K562 (cell line): ENCODE measurements around the gene CLSTN2. TPM values are rescaled to one million over a fixed set of nuclear protein-coding genes. Genes with fewer than 3 reads are reported as not detected.

ENCODE experiments used
- ATAC-seq: fragments of 200-7000 bp; cut with Tn5 transposase; 3 replicates; pipeline ENCODE4 v1.9.1; 2020; ENCODE audit warnings: moderate library complexity
- BruUV-seq: library from RNA; stranded (reverse); fragments of 400-500 nt; replicated peaks from 2 replicates; lab custom pipeline; 2021; lab: Mats Ljungman, UMichigan
- CTCF ChIA-PET: fragments of 300-600 bp; formaldehyde crosslinking; extraction: SDS; loops from one replicate; lab custom pipeline; 2021; ENCODE audit warnings: low intra/inter-chr PET ratio; lab: Yijun Ruan, JAX
- POLR2A ChIA-PET: fragments of 300-600, 350-650 bp; sonication (Branson Sonifier 250); formaldehyde crosslinking; extraction: SDS; loops from one replicate; lab custom pipeline; 2021; ENCODE audit warnings: antibody characterized with exemption, inconsistent platforms; lab: Yijun Ruan, JAX
- DNase-seq, 4 experiments: peaks; one replicate each; pipeline versions ENCODE4 v3.0.0 to v3.0.0-alpha.2; 2011 to 2018; ENCODE audit warnings: low spot score in 3 of 4, mixed read lengths in 3 of 4; ENCODE audit errors: extremely low read depth in 1 of 4
- FAIRE-seq: peaks from 2 replicates; lab custom pipeline; 2011; peaks lifted over from hg19 to GRCh38; lab: Jason Lieb, UNC
- H2AFZ ChIP-seq: 2 replicates; pipeline ENCODE4 v1.6.0; 2011; ENCODE audit warnings: low read depth, low read length, control low read depth, inconsistent platforms
- H3K27ac ChIP-seq: fragments of 200-600 bp; 3 replicates; pipeline ENCODE4 v1.8.0; 2011; ENCODE audit warnings: low read depth, mild to moderate bottlenecking, control low read depth, inconsistent platforms, low read length, moderate library complexity, mixed read lengths; ENCODE audit errors: extremely low read depth
- H3K27me3 ChIP-seq, 2 experiments: fragments of 300-600 bp in 1 of 2; 2 replicates in 1 of 2; 3 replicates in 1 of 2; pipeline versions ENCODE4 v1.6.0 to v1.8.0; 2011; ENCODE audit warnings: inconsistent platforms in 2 of 2, low read length in 2 of 2, mild to moderate bottlenecking in 1 of 2, mixed read lengths in 1 of 2, moderate library complexity in 1 of 2; ENCODE audit not compliant: control insufficient read depth in 2 of 2, insufficient read depth in 2 of 2
- H3K36me3 ChIP-seq: fragments of 300-600 bp; 3 replicates; pipeline ENCODE4 v1.8.0; 2011; ENCODE audit warnings: mild to moderate bottlenecking, low read length, inconsistent platforms; ENCODE audit not compliant: control insufficient read depth, insufficient read depth
- H3K4me1 ChIP-seq, 2 experiments: fragments of 200-600 bp in 1 of 2; replicated peaks in 1 of 2; 2 replicates in 1 of 2; 3 replicates in 1 of 2; pipeline versions ENCODE4 v1.5.1 to v1.8.0; 2011; ENCODE audit warnings: inconsistent platforms in 2 of 2, low read length in 2 of 2, mild to moderate bottlenecking in 1 of 2, mixed read lengths in 1 of 2, moderate library complexity in 1 of 2; ENCODE audit not compliant: control insufficient read depth in 2 of 2, insufficient read depth in 2 of 2
- H3K4me2 ChIP-seq: 2 replicates; pipeline ENCODE4 v1.6.1; 2011; ENCODE audit warnings: low read length, control low read depth, inconsistent platforms, mixed read lengths; ENCODE audit not compliant: insufficient read depth
- H3K4me3 ChIP-seq: fragments of 200-600 bp; sonication (generic), shearing (Covaris generic); 2 replicates; pipeline ENCODE4 v1.5.1; 2016; ENCODE audit warnings: control low read depth, inconsistent platforms
- H3K79me2 ChIP-seq: fragments of 200-600 bp; 3 replicates; pipeline ENCODE4 v1.8.0; 2011; ENCODE audit warnings: low read length, inconsistent platforms; ENCODE audit not compliant: control insufficient read depth, insufficient read depth
- H3K9ac ChIP-seq, 2 experiments: 2 replicates each; pipeline versions ENCODE4 v1.6.0 to v1.6.1; 2011; ENCODE audit warnings: low read depth in 2 of 2, low read length in 2 of 2, control low read depth in 1 of 2, inconsistent platforms in 1 of 2, mild to moderate bottlenecking in 1 of 2, mixed read lengths in 1 of 2; ENCODE audit not compliant: insufficient read depth in 1 of 2
- H3K9me1 ChIP-seq: one replicate; pipeline ENCODE4 v1.6.0; 2011; ENCODE audit warnings: inconsistent platforms, mild to moderate bottlenecking, low read length, moderate library complexity; ENCODE audit not compliant: control insufficient read depth, insufficient read depth
- H3K9me3 ChIP-seq: replicated peaks from 2 replicates; pipeline ENCODE4 v1.5.1; 2011; ENCODE audit warnings: low read depth, low read length, inconsistent platforms; ENCODE audit not compliant: control insufficient read depth, insufficient read depth
- H4K20me1 ChIP-seq: replicated peaks from 2 replicates; pipeline ENCODE4 v1.6.1; 2011; ENCODE audit warnings: low read length, inconsistent platforms, mixed read lengths; ENCODE audit not compliant: control insufficient read depth, insufficient read depth
- ARID2 ChIP-seq: fragments of 450-650 bp; IDR thresholded peaks from 2 replicates; pipeline ENCODE4 v1.6.1; 2017; ENCODE audit warnings: antibody characterized with exemption, mild to moderate bottlenecking
- CEBPB ChIP-seq: fragments of 450-650 bp; IDR thresholded peaks from 2 replicates; pipeline ENCODE4 v1.6.1; 2016; ENCODE audit warnings: missing genetic modification characterization, missing compliant biosample characterization
- EP300 ChIP-seq: IDR thresholded peaks from 2 replicates; pipeline ENCODE4 v1.6.1; 2012; ENCODE audit warnings: low read length, improper control_type of control experiment
- FIP1L1 ChIP-seq: fragments of 200-400 bp; formaldehyde crosslinking; IDR thresholded peaks from 2 replicates; pipeline ENCODE4 v1.6.1; 2018; ENCODE audit warnings: mild to moderate bottlenecking, low read depth, low read length; ENCODE audit not compliant: poor library complexity, severe bottlenecking
- HEY1 ChIP-seq: fragments of 250-450 bp; sonication (Bioruptor Pico); IDR thresholded peaks from 2 replicates; pipeline ENCODE4 v1.5.0; 2020; ENCODE audit warnings: mild to moderate bottlenecking, moderate library complexity, borderline replicate concordance
- IFI16 ChIP-seq: fragments of 250-450 bp; sonication (Bioruptor Pico); IDR thresholded peaks from 2 replicates; pipeline ENCODE4 v2.1.2; 2022; ENCODE audit warnings: mild to moderate bottlenecking, inconsistent platforms
- JUNB ChIP-seq: fragments of 450-650 bp; formaldehyde crosslinking; conservative IDR thresholded peaks from 2 replicates; pipeline ENCODE4 v1.4.0; 2020; ENCODE audit warnings: mild to moderate bottlenecking
- KAT7 ChIP-seq: sonication (generic); formaldehyde crosslinking; IDR thresholded peaks from 2 replicates; pipeline ENCODE4 v1.8.0; 2022; ENCODE audit warnings: missing genetic modification reagents, mild to moderate bottlenecking, borderline replicate concordance
- OTX1 ChIP-seq: fragments of 450-650 bp; formaldehyde crosslinking; IDR thresholded peaks from 2 replicates; pipeline ENCODE4 v1.4.0; 2022; ENCODE audit warnings: mild to moderate bottlenecking
- PRMT5 ChIP-seq: sonication (generic); formaldehyde crosslinking; IDR thresholded peaks from 2 replicates; pipeline ENCODE4 v1.5.0; 2020; ENCODE audit warnings: missing genetic modification reagents
- PTBP1 ChIP-seq: fragments of 200-400 bp; formaldehyde crosslinking; IDR thresholded peaks from 2 replicates; pipeline ENCODE4 v1.6.1; 2017; ENCODE audit warnings: low read depth, low read length
- SNIP1 ChIP-seq: fragments of 450-650 bp; IDR thresholded peaks from 2 replicates; pipeline ENCODE4 v1.7.1; 2017; ENCODE audit warnings: low read depth, mild to moderate bottlenecking
- ZKSCAN8 ChIP-seq: fragments of 200-800 bp; sonication (Bioruptor generic); IDR thresholded peaks from 2 replicates; pipeline ENCODE4 v1.6.1; 2016; ENCODE audit warnings: missing genetic modification characterization, missing compliant biosample characterization
- WGBS: fragments of 100-300 bp; shearing (Covaris generic); methylation state at CpG from one replicate; pipeline ENCODE4 v1.1.6; 2016; ENCODE audit warnings: low coverage, mixed read lengths; ENCODE audit not compliant: insufficient coverage; ENCODE audit errors: missing lambda C conversion rate; 5-methylcytosine and 5-hydroxymethylcytosine counted together
- in situ Hi-C: fragments of 300-500 bp; cut with MboI; formaldehyde crosslinking; loops from 4 replicates; pipeline ENCODE4 v1.15.0; 2018; ENCODE audit warnings: inconsistent platforms, mixed read lengths
- intact Hi-C: fragments of 100-400 bp; cut with micrococcal nuclease; formaldehyde crosslinking; loops from 2 replicates; pipeline ENCODE4 v1.14.2; 2022
- polyA plus RNA-seq, 8 experiments: library from polyadenylated mRNA; depleted of rRNA in 4 of 8; stranded (reverse) in 5 of 8; unstranded in 3 of 8; fragments of >200 nt; fragmentation: Nextera tagmentation in 2 of 8; fragmentation: Illumina TruSeq in 1 of 8; extraction: Ambion mirVana in 2 of 8; extraction: Trizol in 1 of 8; gene quantifications; 2 replicates each; pipeline versions ENCODE4 v1.2.1 to v1.2.3, GENCODE V29; 2011 to 2014; ENCODE audit warnings: inconsistent platforms in 1 of 8, missing spikeins in 1 of 8
- total RNA-seq, 7 experiments: library from RNA; depleted of rRNA in 6 of 7; stranded (reverse); fragments of >200 nt in 6 of 7; fragmentation: Illumina TruSeq in 2 of 7; extraction: Trizol in 2 of 7; gene quantifications; 2 replicates each; pipeline versions ENCODE4 v1.2.1 to v1.2.3, GENCODE V29; 2011 to 2021; ENCODE audit warnings: low replicate concordance in 1 of 7
- TF ChIP-seq, protein P1 (sequence below): IDR thresholded peaks from 2 replicates; pipeline ENCODE4 v1.6.1; 2012; ENCODE audit warnings: low read depth, low read length, improper control_type of control experiment, borderline replicate concordance
- TF ChIP-seq, protein P2 (sequence below): sonication (generic); formaldehyde crosslinking; IDR thresholded peaks from 2 replicates; pipeline ENCODE4 v1.8.0; 2022; ENCODE audit warnings: mild to moderate bottlenecking, missing genetic modification reagents, borderline replicate concordance
- TF ChIP-seq, protein P3 (sequence below): sonication (generic); formaldehyde crosslinking; IDR thresholded peaks from 2 replicates; pipeline ENCODE4 v1.4.0; 2020; ENCODE audit warnings: mild to moderate bottlenecking, missing genetic modification reagents
- TF ChIP-seq, protein P4 (sequence below): sonication (generic); formaldehyde crosslinking; IDR thresholded peaks from 2 replicates; pipeline ENCODE4 v1.8.0; 2022; ENCODE audit warnings: mild to moderate bottlenecking, missing genetic modification reagents

The CLSTN2 gene
- total and polyA plus RNA-seq, 9 of the 15 experiments (the other 6 are each of a cell fraction or from before 2014, with no cell fraction given), result 0.02 to 0.04 (median 0.04) TPM; not detected in 6

DNA sequence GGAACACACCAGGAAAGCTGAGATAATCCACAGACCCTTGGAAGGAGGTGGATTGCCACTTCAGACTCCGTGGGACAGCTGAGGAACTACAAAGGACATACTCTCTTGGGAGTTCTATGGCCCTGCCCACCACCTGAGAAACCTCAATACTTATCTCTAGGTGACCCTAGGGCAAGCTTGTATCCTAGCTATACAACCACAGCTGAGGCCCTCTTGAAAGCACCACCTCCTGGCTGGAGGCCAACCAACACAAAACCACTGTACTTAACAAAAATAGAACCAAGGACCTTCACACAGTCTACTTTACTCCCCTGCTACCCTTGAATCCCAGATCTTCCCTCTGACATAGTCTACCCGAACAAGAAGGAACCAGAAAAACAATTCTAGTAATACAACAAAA lies 682.1 kb downstream of the CLSTN2 start:
- no peak overlapping the region for H3K27ac ChIP-seq
- no peaks in the 10 kb centered on the region for H3K9me3 ChIP-seq
- TF ChIP-seq, protein P1, sequence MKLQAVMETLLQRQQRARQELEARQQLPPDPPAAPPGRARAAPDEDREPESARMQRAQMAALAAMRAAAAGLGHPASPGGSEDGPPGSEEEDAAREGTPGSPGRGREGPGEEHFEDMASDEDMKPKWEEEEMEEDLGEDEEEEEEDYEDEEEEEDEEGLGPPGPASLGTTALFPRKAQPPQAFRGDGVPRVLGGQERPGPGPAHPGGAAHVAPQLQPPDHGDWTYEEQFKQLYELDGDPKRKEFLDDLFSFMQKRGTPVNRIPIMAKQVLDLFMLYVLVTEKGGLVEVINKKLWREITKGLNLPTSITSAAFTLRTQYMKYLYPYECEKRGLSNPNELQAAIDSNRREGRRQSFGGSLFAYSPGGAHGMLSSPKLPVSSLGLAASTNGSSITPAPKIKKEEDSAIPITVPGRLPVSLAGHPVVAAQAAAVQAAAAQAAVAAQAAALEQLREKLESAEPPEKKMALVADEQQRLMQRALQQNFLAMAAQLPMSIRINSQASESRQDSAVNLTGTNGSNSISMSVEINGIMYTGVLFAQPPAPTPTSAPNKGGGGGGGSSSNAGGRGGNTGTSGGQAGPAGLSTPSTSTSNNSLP, result no peak
- TF ChIP-seq ARID2, result no peak
- no peak for TF ChIP-seq PTBP1
- no peak for TF ChIP-seq IFI16 (CRISPR knock-in tag)
- TF ChIP-seq SNIP1, result no peak
- no peak for TF ChIP-seq KAT7
- no peak for TF ChIP-seq CEBPB (tag)
- TF ChIP-seq, protein P2, sequence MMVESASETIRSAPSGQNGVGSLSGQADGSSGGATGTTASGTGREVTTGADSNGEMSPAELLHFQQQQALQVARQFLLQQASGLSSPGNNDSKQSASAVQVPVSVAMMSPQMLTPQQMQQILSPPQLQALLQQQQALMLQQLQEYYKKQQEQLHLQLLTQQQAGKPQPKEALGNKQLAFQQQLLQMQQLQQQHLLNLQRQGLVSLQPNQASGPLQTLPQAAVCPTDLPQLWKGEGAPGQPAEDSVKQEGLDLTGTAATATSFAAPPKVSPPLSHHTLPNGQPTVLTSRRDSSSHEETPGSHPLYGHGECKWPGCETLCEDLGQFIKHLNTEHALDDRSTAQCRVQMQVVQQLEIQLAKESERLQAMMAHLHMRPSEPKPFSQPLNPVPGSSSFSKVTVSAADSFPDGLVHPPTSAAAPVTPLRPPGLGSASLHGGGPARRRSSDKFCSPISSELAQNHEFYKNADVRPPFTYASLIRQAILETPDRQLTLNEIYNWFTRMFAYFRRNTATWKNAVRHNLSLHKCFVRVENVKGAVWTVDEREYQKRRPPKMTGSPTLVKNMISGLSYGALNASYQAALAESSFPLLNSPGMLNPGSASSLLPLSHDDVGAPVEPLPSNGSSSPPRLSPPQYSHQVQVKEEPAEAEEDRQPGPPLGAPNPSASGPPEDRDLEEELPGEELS (CRISPR knock-in tag), result no peak
- TF ChIP-seq EP300, result no peak
- TF ChIP-seq, protein P3, sequence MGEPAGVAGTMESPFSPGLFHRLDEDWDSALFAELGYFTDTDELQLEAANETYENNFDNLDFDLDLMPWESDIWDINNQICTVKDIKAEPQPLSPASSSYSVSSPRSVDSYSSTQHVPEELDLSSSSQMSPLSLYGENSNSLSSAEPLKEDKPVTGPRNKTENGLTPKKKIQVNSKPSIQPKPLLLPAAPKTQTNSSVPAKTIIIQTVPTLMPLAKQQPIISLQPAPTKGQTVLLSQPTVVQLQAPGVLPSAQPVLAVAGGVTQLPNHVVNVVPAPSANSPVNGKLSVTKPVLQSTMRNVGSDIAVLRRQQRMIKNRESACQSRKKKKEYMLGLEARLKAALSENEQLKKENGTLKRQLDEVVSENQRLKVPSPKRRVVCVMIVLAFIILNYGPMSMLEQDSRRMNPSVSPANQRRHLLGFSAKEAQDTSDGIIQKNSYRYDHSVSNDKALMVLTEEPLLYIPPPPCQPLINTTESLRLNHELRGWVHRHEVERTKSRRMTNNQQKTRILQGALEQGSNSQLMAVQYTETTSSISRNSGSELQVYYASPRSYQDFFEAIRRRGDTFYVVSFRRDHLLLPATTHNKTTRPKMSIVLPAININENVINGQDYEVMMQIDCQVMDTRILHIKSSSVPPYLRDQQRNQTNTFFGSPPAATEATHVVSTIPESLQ (CRISPR knock-in tag), result no peak
- TF ChIP-seq FIP1L1, result no peak
- no peak for TF ChIP-seq JUNB (CRISPR knock-in tag)
- no peak for TF ChIP-seq ZKSCAN8 (CRISPR knock-in tag)
- TF ChIP-seq PRMT5, result no peak
- TF ChIP-seq OTX1 (CRISPR knock-in tag), result no peak
- TF ChIP-seq, protein P4, sequence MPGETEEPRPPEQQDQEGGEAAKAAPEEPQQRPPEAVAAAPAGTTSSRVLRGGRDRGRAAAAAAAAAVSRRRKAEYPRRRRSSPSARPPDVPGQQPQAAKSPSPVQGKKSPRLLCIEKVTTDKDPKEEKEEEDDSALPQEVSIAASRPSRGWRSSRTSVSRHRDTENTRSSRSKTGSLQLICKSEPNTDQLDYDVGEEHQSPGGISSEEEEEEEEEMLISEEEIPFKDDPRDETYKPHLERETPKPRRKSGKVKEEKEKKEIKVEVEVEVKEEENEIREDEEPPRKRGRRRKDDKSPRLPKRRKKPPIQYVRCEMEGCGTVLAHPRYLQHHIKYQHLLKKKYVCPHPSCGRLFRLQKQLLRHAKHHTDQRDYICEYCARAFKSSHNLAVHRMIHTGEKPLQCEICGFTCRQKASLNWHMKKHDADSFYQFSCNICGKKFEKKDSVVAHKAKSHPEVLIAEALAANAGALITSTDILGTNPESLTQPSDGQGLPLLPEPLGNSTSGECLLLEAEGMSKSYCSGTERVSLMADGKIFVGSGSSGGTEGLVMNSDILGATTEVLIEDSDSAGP (CRISPR knock-in tag), result no peak
- TF ChIP-seq HEY1 (CRISPR knock-in tag), result no peak
- no peaks in the 10 kb centered on the region for H3K4me1 ChIP-seq
- H3K9ac ChIP-seq, result no peak overlapping the region
- no peak overlapping the region for H3K4me2 ChIP-seq
- WGBS, result 7% methylated on average over 2 of the region's 2 CpGs
- no peaks in the 10 kb centered on the region for H3K27me3 ChIP-seq
- no peak for DNase-seq
- no peaks in the 10 kb centered on the region for H3K79me2 ChIP-seq
- ChIA-PET POLR2A (no interaction called here), CTCF (no interaction called here)
- FAIRE-seq, result no peak
- intact Hi-C loops (no loop called here), in situ Hi-C loops (no loop called here)
- no TSS peak for BruUV-seq
- H3K9me1 ChIP-seq, result no peaks in the 10 kb centered on the region
- H3K36me3 ChIP-seq, result no peaks in the 10 kb centered on the region
- H2AFZ ChIP-seq, result no peak overlapping the region
- ATAC-seq, result no peak
- H3K4me3 ChIP-seq, result no peak overlapping the region
- no peaks in the 10 kb centered on the region for H4K20me1 ChIP-seq
